Measurements from ENCODE around the gene BBC3.

The BBC3 gene

GRCh38 chr19:47247308-47247990 lies 16.4 kb upstream of the BBC3 start:
- DNase-seq (ENCODE audit: low read depth): peak; percentile 83
- TF ChIP-seq, protein P1, sequence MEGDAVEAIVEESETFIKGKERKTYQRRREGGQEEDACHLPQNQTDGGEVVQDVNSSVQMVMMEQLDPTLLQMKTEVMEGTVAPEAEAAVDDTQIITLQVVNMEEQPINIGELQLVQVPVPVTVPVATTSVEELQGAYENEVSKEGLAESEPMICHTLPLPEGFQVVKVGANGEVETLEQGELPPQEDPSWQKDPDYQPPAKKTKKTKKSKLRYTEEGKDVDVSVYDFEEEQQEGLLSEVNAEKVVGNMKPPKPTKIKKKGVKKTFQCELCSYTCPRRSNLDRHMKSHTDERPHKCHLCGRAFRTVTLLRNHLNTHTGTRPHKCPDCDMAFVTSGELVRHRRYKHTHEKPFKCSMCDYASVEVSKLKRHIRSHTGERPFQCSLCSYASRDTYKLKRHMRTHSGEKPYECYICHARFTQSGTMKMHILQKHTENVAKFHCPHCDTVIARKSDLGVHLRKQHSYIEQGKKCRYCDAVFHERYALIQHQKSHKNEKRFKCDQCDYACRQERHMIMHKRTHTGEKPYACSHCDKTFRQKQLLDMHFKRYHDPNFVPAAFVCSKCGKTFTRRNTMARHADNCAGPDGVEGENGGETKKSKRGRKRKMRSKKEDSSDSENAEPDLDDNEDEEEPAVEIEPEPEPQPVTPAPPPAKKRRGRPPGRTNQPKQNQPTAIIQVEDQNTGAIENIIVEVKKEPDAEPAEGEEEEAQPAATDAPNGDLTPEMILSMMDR (IDR thresholded peaks at IDR 0.05; ENCODE audit: insufficient read depth, low read depth, low read length, missing control alignments): peak; percentile 88
- H3K4me3 ChIP-seq (ENCODE audit: low read depth, low read length): no peak overlapping the region

GRCh38 chr19:47243776-47244547 lies 13.0 kb upstream of the BBC3 start:
- TF ChIP-seq, protein P1 (IDR thresholded peaks at IDR 0.05; ENCODE audit: insufficient read depth, low read depth, low read length, missing control alignments): peak; percentile 94
- H3K4me3 ChIP-seq (ENCODE audit: low read depth, low read length): peak overlapping the region; percentile 61

DNA sequence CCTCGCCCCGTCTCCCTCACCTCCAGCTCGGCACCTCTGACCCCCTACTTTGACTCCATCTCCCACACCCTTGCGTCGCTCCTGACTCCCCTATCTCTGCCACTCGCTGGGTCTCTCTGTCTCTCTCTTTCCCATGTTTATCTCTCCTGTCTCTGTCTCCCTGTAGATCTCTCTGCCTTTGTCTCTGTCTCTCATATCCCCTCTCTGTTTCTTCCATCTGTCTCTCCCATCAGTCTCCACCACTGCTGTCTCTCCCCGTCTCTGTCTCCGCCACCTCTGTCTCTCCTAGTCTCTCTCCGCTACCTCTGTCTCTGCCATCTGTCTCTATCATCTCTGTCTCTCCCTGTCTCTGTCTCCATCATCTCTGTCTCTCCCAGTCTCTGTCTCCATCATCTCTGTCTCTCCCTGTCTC lies 12.4 kb upstream of the BBC3 start:
- TF ChIP-seq, protein P1 (IDR thresholded peaks at IDR 0.05; ENCODE audit: insufficient read depth, low read depth, low read length, missing control alignments): no peak
- no peak for DNase-seq (ENCODE audit: low read depth)
- H3K4me3 ChIP-seq (ENCODE audit: low read depth, low read length): peak overlapping the region; percentile 61

More at GRCh38 chr19:47243776-47244547, 13.0 kb upstream of the BBC3 start:
- DNase-seq (ENCODE audit: low read depth): peak; percentile 97

DNA sequence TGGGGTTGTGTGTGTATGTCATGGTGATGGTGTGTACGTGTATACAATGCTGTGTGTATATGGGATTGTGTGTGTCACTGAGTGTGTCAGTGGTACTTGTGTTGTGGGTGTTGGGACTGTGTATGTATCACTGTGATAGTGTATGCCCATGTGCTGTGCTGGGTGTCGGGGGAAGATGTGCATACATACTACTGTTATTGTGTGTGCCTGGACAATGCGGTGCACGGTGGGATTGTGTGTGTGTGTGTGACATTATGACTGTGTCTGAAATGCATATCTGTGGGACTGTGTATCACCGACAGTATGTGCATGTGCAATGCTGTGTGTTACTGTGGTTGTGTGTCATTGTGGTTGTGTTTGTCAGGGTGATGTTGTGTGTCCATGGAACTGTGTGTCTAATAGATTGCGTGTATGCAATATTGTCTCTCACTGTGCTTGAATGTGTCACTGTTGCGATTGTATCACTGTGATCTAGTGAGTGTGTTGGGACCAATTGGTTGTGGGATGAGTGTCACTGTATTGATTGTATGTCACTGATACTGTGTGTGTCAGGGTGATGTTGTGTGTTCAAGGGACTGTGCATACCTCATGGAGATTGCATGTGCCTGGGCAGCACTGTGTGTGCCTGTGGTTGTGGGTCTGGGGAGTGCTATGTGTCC lies 11.0 kb upstream of the BBC3 start:
- TF ChIP-seq, protein P1 (IDR thresholded peaks at IDR 0.05; ENCODE audit: insufficient read depth, low read depth, low read length, missing control alignments): no peak
- DNase-seq (ENCODE audit: low read depth): no peak
- no peak overlapping the region for H3K4me3 ChIP-seq (ENCODE audit: low read depth, low read length)

DNA sequence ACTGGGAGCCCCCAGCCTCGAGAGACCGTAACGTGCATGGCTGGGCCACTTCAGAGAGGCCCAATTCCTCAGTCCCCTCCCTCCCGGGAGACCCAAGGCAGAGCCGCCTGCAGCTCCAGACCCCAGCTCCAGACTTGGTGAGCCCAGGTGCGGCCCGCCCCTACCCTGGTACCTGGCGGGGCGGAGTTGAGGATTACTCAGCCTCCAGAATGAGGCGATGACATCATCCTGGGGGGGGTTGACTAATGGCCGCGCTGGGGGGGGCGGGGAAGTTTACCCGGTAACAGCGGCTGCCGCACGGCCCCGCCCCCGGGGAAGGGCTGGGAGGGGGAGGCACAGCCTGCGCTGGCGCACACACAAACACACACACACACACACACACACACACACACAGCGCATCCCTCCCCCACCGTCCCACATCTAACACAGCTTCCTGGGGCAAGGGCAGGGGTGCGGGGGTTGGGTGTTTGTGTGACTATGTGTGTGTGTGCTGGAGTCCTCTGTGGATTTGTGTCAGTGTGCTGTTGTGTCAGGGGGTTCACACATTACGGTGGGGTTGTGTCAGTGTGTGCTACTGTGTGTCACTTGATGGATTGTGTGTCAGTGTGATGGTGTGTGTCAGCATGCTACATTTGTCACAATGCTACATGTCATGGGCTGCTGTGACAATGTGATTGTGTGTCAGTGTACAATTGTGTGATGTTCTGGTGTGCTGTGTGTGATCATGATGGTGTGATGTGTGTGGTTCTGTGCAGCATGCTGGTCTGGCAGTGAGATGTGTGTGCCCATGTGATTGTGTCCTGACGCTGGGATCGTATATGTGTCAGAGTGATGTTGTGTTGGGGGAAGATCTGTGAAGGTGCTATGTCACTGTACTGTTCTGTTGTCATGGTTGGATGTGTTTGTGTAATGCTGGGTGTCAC lies 10.3 kb upstream of the BBC3 start:
- TF ChIP-seq, protein P1 (IDR thresholded peaks at IDR 0.05; ENCODE audit: insufficient read depth, low read depth, low read length, missing control alignments): no peak
- DNase-seq (ENCODE audit: low read depth): peak; percentile 72
- H3K4me3 ChIP-seq (ENCODE audit: low read depth, low read length): no peak overlapping the region

DNA sequence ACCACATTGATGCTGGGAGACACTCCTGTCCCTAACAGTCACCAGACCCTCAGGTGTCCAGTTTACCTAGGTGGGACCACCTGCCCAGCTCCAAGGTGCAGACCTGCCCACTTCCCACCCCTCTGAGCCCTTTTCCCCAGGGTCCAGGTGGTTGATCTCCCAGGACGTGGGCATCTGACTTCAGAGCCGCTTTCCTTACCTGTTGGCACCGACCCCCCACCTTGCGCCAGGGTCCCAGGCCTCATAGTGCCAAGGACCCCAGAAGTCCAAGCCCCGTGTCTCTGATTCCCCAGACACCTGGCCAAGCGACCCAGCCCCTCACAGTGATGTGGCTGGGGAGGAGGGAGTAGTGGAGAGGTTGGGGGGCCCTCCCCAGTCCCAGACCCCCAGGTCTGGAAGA lies 9.6 kb upstream of the BBC3 start:
- no peak overlapping the region for H3K4me3 ChIP-seq (ENCODE audit: low read depth, low read length)
- no peak for DNase-seq (ENCODE audit: low read depth)
- TF ChIP-seq, protein P1 (IDR thresholded peaks at IDR 0.05; ENCODE audit: insufficient read depth, low read depth, low read length, missing control alignments): no peak
